ENCODE measurements around the gene PSMA3. TPM values are rescaled to one million over a fixed set of nuclear protein-coding genes. Genes with fewer than 3 reads are reported as not detected.

PSMA3 gene
- total and polyA plus RNA-seq, 10 of the 15 experiments (the other 5 are each of a cell fraction or from before 2014, with no cell fraction given): 142 to 936 (median 400) TPM

DNA sequence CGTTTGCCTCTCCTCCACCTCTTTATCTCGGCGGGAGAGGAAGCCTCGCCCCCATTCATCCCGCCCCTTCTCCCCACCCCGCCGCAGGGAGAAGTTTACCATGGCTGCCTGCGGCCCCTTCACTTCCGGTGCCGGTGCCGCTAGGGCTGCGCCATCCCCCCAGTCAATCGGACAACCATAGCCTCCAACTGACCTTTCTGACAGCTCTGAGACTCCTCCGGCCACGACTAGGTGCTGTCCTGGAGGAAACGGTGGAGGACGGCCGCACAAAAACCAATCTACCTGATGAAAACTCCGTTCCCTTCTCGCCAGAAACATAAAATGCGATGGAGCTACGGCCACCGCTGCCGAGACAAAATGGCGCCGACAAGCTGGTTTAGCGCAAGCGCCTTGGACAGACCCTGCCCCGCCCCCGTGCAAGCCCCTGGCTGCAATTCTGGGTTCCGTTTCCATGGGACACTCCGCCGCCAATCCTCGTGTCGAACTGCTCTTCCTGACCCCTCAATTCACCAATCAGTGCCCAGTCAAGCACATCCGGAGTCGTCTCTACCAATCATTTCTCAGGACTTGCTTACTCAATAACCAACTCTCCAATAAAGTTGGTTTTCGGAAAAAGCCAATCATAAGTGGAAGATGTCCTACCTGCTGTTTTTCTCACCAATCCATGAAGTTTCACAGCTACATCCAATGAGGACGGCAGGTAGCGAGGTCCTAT lies 53.3 kb downstream of the PSMA3 start (continued):
- TF ChIP-seq, protein P1, sequence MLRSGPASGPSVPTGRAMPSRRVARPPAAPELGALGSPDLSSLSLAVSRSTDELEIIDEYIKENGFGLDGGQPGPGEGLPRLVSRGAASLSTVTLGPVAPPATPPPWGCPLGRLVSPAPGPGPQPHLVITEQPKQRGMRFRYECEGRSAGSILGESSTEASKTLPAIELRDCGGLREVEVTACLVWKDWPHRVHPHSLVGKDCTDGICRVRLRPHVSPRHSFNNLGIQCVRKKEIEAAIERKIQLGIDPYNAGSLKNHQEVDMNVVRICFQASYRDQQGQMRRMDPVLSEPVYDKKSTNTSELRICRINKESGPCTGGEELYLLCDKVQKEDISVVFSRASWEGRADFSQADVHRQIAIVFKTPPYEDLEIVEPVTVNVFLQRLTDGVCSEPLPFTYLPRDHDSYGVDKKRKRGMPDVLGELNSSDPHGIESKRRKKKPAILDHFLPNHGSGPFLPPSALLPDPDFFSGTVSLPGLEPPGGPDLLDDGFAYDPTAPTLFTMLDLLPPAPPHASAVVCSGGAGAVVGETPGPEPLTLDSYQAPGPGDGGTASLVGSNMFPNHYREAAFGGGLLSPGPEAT (IDR thresholded peaks at IDR 0.05; ENCODE audit: low read depth): peak; percentile 85
- TF ChIP-seq CREB1 (IDR thresholded peaks at IDR 0.05; ENCODE audit: low read depth) (peak; percentile 56; the same call in 1 of the 2 replicates), RB1 (IDR thresholded peaks at IDR 0.05; ENCODE audit: borderline replicate concordance) (peak; percentile 88; the same call in 1 of the 2 replicates), MYB (IDR thresholded peaks at IDR 0.05; ENCODE audit: borderline replicate concordance, low read depth, low read length) (peak; percentile 65), POLR2AphosphoS5 (IDR thresholded peaks at IDR 0.05; ENCODE audit: low read length) (peak; percentile 96), NBN (IDR thresholded peaks at IDR 0.05) (peak; percentile 94), POU2F2 (IDR thresholded peaks at IDR 0.05; ENCODE audit: borderline replicate concordance, low read depth, low read length) (peak; percentile 35; the same call in 2 of the 3 replicates), LARP7 (IDR thresholded peaks at IDR 0.05) (peak; percentile 34; the same call in 1 of the 2 replicates), SMARCA5 (IDR thresholded peaks at IDR 0.05) (no peak), BRCA1 (IDR thresholded peaks at IDR 0.05; ENCODE audit: low read depth, low read length) (no peak), MEF2A (IDR thresholded peaks at IDR 0.05; ENCODE audit: insufficient read depth, low read depth, low read length) (no peak), BACH1 (IDR thresholded peaks at IDR 0.05; ENCODE audit: borderline replicate concordance) (peak; percentile 62; the same call in 1 of the 2 replicates), NR2C2 (IDR thresholded peaks at IDR 0.05; ENCODE audit: borderline replicate concordance, control insufficient read depth, insufficient read length, low read depth) (no peak), CREM (IDR thresholded peaks at IDR 0.05; ENCODE audit: low read depth) (peak; percentile 65; the same call in 1 of the 2 replicates)
- TF ChIP-seq, protein P2, sequence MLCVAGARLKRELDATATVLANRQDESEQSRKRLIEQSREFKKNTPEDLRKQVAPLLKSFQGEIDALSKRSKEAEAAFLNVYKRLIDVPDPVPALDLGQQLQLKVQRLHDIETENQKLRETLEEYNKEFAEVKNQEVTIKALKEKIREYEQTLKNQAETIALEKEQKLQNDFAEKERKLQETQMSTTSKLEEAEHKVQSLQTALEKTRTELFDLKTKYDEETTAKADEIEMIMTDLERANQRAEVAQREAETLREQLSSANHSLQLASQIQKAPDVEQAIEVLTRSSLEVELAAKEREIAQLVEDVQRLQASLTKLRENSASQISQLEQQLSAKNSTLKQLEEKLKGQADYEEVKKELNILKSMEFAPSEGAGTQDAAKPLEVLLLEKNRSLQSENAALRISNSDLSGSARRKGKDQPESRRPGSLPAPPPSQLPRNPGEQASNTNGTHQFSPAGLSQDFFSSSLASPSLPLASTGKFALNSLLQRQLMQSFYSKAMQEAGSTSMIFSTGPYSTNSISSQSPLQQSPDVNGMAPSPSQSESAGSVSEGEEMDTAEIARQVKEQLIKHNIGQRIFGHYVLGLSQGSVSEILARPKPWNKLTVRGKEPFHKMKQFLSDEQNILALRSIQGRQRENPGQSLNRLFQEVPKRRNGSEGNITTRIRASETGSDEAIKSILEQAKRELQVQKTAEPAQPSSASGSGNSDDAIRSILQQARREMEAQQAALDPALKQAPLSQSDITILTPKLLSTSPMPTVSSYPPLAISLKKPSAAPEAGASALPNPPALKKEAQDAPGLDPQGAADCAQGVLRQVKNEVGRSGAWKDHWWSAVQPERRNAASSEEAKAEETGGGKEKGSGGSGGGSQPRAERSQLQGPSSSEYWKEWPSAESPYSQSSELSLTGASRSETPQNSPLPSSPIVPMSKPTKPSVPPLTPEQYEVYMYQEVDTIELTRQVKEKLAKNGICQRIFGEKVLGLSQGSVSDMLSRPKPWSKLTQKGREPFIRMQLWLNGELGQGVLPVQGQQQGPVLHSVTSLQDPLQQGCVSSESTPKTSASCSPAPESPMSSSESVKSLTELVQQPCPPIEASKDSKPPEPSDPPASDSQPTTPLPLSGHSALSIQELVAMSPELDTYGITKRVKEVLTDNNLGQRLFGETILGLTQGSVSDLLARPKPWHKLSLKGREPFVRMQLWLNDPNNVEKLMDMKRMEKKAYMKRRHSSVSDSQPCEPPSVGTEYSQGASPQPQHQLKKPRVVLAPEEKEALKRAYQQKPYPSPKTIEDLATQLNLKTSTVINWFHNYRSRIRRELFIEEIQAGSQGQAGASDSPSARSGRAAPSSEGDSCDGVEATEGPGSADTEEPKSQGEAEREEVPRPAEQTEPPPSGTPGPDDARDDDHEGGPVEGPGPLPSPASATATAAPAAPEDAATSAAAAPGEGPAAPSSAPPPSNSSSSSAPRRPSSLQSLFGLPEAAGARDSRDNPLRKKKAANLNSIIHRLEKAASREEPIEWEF (IDR thresholded peaks at IDR 0.05; ENCODE audit: insufficient replicate concordance, low read depth, low read length): no peak
- TF ChIP-seq, protein P3, sequence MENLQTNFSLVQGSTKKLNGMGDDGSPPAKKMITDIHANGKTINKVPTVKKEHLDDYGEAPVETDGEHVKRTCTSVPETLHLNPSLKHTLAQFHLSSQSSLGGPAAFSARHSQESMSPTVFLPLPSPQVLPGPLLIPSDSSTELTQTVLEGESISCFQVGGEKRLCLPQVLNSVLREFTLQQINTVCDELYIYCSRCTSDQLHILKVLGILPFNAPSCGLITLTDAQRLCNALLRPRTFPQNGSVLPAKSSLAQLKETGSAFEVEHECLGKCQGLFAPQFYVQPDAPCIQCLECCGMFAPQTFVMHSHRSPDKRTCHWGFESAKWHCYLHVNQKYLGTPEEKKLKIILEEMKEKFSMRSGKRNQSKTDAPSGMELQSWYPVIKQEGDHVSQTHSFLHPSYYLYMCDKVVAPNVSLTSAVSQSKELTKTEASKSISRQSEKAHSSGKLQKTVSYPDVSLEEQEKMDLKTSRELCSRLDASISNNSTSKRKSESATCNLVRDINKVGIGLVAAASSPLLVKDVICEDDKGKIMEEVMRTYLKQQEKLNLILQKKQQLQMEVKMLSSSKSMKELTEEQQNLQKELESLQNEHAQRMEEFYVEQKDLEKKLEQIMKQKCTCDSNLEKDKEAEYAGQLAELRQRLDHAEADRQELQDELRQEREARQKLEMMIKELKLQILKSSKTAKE (IDR thresholded peaks at IDR 0.05; ENCODE audit: low read depth, poor library complexity, severe bottlenecking): peak; percentile 90
- TF ChIP-seq, protein P4, sequence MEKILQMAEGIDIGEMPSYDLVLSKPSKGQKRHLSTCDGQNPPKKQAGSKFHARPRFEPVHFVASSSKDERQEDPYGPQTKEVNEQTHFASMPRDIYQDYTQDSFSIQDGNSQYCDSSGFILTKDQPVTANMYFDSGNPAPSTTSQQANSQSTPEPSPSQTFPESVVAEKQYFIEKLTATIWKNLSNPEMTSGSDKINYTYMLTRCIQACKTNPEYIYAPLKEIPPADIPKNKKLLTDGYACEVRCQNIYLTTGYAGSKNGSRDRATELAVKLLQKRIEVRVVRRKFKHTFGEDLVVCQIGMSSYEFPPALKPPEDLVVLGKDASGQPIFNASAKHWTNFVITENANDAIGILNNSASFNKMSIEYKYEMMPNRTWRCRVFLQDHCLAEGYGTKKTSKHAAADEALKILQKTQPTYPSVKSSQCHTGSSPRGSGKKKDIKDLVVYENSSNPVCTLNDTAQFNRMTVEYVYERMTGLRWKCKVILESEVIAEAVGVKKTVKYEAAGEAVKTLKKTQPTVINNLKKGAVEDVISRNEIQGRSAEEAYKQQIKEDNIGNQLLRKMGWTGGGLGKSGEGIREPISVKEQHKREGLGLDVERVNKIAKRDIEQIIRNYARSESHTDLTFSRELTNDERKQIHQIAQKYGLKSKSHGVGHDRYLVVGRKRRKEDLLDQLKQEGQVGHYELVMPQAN (conservative IDR thresholded peaks at IDR 0.05): peak; percentile 88
